Measurements from ENCODE around the gene MAST4. TPM values are rescaled to one million over a fixed set of nuclear protein-coding genes. Genes with fewer than 3 reads are reported as not detected.

The MAST4 gene
- total and polyA plus RNA-seq, 4 donors, result 3.7 to 9.5 (median 6.5) TPM

DNA sequence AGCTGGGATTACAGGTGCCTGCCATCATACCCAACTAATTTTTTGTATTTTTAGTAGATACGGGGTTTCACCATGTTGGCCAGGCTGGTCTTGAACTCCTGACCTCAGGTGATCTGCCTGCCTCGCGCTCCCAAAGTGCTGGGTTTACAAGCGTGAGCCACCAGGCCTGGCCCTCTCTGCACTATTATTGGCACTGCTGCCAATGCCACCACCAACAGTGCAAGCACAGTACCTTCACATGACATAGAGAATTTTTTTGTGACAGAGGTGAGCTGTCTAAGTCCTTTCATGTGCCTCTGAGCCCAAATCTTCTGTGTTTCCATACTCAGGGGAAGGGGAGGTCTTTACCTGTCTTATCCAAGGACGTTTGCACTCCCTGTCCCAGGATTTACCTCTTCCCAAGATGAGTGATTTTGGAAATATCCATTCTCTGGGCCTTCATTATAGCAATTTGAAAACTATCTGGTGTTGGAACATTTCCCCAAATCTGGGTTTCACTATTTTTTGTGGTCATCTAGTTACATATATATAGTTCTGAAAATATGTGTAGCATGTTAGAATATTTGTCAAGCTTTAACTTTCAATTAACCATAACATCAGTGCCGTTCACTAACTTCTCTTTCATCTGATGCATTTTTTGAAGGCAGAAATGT is 605.8 kb downstream of the MAST4 start:
- no peak overlapping the region for H3K27ac ChIP-seq (ENCODE audit: low read depth in 1 of 2, low read length in 2 of 2)

More for the DNA sequence above, 605.8 kb downstream of the MAST4 start:
- no peaks in the 10 kb centered on the region for H3K36me3 ChIP-seq (ENCODE audit: control insufficient read depth in 4 of 4, insufficient read depth in 3 of 4, low read depth in 1 of 4, low read length in 3 of 4)
- no peak overlapping the region for H3K9ac ChIP-seq (ENCODE audit: low read depth in 1 of 2, low read length in 2 of 2)
- H3K27me3 ChIP-seq (ENCODE audit: control insufficient read depth in 4 of 4, insufficient read depth in 4 of 4, low read length in 3 of 4), result no peaks in the 10 kb centered on the region
- H3K4me3 ChIP-seq (ENCODE audit: low read depth in 1 of 3, low read length in 3 of 3), result no peak overlapping the region
- H3K9me3 ChIP-seq (ENCODE audit: control insufficient read depth in 4 of 4, low read length in 3 of 4), result no peaks in the 10 kb centered on the region
- TF ChIP-seq HNF4A (conservative IDR thresholded peaks at IDR 0.05) (no peak), RAD21 (IDR thresholded peaks at IDR 0.05) (no peak), FOXA2 (IDR thresholded peaks at IDR 0.05) (no peak), EGR1 (IDR thresholded peaks at IDR 0.05; ENCODE audit: low read depth in 2 of 2) (no peak), GABPA (IDR thresholded peaks at IDR 0.05 in 1 of 2, conservative IDR thresholded peaks at IDR 0.05 in 1 of 2) (no peak), JUND (IDR thresholded peaks at IDR 0.05) (no peak), NR2F2 (IDR thresholded peaks at IDR 0.05) (no peak), FOXA1 (IDR thresholded peaks at IDR 0.05) (no peak), SP1 (IDR thresholded peaks at IDR 0.05) (no peak), YY1 (IDR thresholded peaks at IDR 0.05) (no peak), HNF4G (IDR thresholded peaks at IDR 0.05) (no peak), TAF1 (conservative IDR thresholded peaks at IDR 0.05) (no peak), RXRA (IDR thresholded peaks at IDR 0.05) (no peak)
- TF ChIP-seq, protein P1, sequence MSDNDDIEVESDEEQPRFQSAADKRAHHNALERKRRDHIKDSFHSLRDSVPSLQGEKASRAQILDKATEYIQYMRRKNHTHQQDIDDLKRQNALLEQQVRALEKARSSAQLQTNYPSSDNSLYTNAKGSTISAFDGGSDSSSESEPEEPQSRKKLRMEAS (IDR thresholded peaks at IDR 0.05), result no peak
- TF ChIP-seq, protein P2, sequence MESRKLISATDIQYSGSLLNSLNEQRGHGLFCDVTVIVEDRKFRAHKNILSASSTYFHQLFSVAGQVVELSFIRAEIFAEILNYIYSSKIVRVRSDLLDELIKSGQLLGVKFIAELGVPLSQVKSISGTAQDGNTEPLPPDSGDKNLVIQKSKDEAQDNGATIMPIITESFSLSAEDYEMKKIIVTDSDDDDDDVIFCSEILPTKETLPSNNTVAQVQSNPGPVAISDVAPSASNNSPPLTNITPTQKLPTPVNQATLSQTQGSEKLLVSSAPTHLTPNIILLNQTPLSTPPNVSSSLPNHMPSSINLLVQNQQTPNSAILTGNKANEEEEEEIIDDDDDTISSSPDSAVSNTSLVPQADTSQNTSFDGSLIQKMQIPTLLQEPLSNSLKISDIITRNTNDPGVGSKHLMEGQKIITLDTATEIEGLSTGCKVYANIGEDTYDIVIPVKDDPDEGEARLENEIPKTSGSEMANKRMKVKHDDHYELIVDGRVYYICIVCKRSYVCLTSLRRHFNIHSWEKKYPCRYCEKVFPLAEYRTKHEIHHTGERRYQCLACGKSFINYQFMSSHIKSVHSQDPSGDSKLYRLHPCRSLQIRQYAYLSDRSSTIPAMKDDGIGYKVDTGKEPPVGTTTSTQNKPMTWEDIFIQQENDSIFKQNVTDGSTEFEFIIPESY (IDR thresholded peaks at IDR 0.05), result no peak
- TF ChIP-seq, protein P3, sequence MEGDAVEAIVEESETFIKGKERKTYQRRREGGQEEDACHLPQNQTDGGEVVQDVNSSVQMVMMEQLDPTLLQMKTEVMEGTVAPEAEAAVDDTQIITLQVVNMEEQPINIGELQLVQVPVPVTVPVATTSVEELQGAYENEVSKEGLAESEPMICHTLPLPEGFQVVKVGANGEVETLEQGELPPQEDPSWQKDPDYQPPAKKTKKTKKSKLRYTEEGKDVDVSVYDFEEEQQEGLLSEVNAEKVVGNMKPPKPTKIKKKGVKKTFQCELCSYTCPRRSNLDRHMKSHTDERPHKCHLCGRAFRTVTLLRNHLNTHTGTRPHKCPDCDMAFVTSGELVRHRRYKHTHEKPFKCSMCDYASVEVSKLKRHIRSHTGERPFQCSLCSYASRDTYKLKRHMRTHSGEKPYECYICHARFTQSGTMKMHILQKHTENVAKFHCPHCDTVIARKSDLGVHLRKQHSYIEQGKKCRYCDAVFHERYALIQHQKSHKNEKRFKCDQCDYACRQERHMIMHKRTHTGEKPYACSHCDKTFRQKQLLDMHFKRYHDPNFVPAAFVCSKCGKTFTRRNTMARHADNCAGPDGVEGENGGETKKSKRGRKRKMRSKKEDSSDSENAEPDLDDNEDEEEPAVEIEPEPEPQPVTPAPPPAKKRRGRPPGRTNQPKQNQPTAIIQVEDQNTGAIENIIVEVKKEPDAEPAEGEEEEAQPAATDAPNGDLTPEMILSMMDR (IDR thresholded peaks at IDR 0.05; ENCODE audit: low read depth, low read length, missing input control), result no peak
- TF ChIP-seq, protein P4, sequence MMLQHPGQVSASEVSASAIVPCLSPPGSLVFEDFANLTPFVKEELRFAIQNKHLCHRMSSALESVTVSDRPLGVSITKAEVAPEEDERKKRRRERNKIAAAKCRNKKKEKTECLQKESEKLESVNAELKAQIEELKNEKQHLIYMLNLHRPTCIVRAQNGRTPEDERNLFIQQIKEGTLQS (IDR thresholded peaks at IDR 0.05), result no peak
- TF ChIP-seq, protein P5, sequence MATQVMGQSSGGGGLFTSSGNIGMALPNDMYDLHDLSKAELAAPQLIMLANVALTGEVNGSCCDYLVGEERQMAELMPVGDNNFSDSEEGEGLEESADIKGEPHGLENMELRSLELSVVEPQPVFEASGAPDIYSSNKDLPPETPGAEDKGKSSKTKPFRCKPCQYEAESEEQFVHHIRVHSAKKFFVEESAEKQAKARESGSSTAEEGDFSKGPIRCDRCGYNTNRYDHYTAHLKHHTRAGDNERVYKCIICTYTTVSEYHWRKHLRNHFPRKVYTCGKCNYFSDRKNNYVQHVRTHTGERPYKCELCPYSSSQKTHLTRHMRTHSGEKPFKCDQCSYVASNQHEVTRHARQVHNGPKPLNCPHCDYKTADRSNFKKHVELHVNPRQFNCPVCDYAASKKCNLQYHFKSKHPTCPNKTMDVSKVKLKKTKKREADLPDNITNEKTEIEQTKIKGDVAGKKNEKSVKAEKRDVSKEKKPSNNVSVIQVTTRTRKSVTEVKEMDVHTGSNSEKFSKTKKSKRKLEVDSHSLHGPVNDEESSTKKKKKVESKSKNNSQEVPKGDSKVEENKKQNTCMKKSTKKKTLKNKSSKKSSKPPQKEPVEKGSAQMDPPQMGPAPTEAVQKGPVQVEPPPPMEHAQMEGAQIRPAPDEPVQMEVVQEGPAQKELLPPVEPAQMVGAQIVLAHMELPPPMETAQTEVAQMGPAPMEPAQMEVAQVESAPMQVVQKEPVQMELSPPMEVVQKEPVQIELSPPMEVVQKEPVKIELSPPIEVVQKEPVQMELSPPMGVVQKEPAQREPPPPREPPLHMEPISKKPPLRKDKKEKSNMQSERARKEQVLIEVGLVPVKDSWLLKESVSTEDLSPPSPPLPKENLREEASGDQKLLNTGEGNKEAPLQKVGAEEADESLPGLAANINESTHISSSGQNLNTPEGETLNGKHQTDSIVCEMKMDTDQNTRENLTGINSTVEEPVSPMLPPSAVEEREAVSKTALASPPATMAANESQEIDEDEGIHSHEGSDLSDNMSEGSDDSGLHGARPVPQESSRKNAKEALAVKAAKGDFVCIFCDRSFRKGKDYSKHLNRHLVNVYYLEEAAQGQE (IDR thresholded peaks at IDR 0.05), result no peak
- WGBS, result 88% methylated on average over 6 of the region's 6 CpGs
- no peak for DNase-seq (ENCODE audit: low spot score)
- no peaks in the 10 kb centered on the region for H3K4me1 ChIP-seq (ENCODE audit: control insufficient read depth in 4 of 4, insufficient read depth in 4 of 4, low read length in 3 of 4)

Measured in liver (tissue), 9 donors.